NCI-H146 (cell line): ENCODE results near the gene ZNF454.

Source experiments
- DNase-seq: peaks from one replicate; lab custom pipeline; 2025; lab: John Stamatoyannopoulos, UW

Gene ZNF454

GRCh38 chr5:178993236-178993765 lies 52.3 kb downstream of the ZNF454 start:
- no peak for DNase-seq

- no peak for DNase-seq
These were observed 53.1 kb downstream of the ZNF454 start for GRCh38 chr5:178993955-178994579.

DNA sequence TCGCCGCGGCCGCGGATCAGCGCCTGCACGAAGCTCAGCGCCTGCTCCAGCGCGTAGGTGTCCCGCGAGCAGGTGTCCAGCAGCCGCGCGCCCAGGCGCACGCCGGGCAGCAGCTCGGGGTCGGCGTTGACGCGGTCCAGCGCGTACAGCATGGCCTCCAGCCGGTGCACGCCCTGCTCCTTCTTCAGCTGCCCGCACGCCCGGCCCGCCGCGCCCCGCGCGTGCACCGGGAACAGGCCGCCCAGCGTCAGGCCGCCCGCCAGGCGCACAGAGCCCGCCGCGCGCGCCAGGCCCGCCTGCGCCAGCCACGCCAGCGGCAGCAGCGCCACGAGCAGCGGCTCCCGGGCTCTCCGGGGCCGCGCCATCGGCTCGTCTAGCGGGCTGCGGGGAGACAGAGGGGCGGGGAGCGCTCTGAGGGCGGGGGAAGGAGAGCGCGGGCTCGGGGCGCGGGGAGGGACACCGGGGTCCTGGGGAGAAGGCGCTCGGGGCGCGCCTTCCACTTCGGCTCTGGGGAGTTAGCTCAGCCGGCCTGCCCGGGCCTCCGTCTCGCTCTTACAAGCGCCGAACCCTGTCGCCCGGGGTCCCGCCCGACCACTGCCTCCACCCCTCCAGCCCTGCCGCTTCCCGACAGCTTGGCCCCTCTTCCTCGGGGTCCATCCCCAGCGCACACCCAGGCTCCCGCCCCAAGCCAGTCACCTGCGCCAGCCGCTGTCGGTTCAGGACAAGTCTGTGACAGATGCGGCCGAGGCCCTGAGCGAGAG lies 53.8 kb downstream of the ZNF454 start, which contains the start of gene GRM6:
GRM6 (minus strand) TSS at position 741 of the 761 bp plus-strand sequence; CDS start at position 365, 376 bp downstream.
- DNase-seq = no peak

- DNase-seq = no peak
These were observed 54.3 kb downstream of the ZNF454 start for GRCh38 chr5:178995341-178995690.

- no peak for DNase-seq
These were observed 55.2 kb downstream of the ZNF454 start for GRCh38 chr5:178996156-178996555.

- no peak for DNase-seq
These were observed 56.2 kb downstream of the ZNF454 start for GRCh38 chr5:178997191-178997590.

GRCh38 chr5:178998441-178998840 lies 57.4 kb downstream of the ZNF454 start:
- DNase-seq = no peak

- DNase-seq = no peak
These were observed 65.6 kb downstream of the ZNF454 start for GRCh38 chr5:179006564-179006963.

DNA sequence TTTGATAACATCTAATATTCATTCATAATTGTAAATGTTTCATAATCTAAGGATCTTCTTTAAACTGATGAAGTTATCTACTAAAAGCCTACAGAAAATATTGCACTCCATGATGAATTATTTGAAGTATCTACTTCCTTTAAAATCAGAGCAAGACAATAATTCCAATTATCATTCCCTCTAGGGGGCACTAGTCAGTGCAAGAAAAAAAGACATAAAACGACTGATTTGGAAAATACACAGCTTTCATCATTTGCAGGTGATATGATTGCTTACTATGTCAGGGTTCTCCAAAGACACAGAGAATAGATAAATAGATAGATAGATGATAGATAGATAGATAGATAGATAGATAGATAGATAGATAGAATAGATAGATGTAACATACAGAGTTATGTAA lies 67.7 kb downstream of the ZNF454 start:
- DNase-seq = no peak
